MCF 10A (cell line): ENCODE results near the gene EDC4. TPM values are rescaled to one million over a fixed set of nuclear protein-coding genes. Genes with fewer than 3 reads are reported as not detected.

ENCODE experiments used
- BruUV-seq: library from RNA; stranded (reverse); fragments of 400-500 nt; replicated peaks from 2 replicates; lab custom pipeline; 2021; lab: Mats Ljungman, UMichigan
- CTCF ChIA-PET: fragments of 300-600 bp; sonication (Branson Sonifier 250); formaldehyde crosslinking; extraction: SDS; loops from one replicate; lab custom pipeline; 2021; ENCODE audit warnings: antibody characterized with exemption, inconsistent platforms; lab: Yijun Ruan, JAX
- POLR2A ChIA-PET: fragments of 300-600, 350-650 bp; sonication (Branson Sonifier 250); formaldehyde crosslinking; extraction: SDS; loops from one replicate; lab custom pipeline; 2020; ENCODE audit warnings: antibody characterized with exemption, inconsistent platforms; lab: Yijun Ruan, JAX
- DNase-seq: peaks from one replicate; pipeline ENCODE4 v3.0.0-alpha.2; 2018; ENCODE audit not compliant: unreplicated experiment
- H3K27ac Mint-ChIP-seq: one replicate; pipeline ENCODE4 v1.8.0; 2022; ENCODE audit warnings: mild to moderate bottlenecking, low read depth, mixed read lengths; ENCODE audit not compliant: unreplicated experiment
- H3K27me3 Mint-ChIP-seq: one replicate; pipeline ENCODE4 v1.8.0; 2022; ENCODE audit warnings: mixed read lengths; ENCODE audit not compliant: insufficient read depth, unreplicated experiment
- H3K36me3 Mint-ChIP-seq: one replicate; pipeline ENCODE4 v1.8.0; 2022; ENCODE audit warnings: mild to moderate bottlenecking, moderate library complexity, mixed read lengths; ENCODE audit not compliant: insufficient read depth, unreplicated experiment
- H3K4me1 Mint-ChIP-seq: one replicate; pipeline ENCODE4 v1.8.0; 2022; ENCODE audit warnings: mixed read lengths; ENCODE audit not compliant: insufficient read depth, unreplicated experiment
- H3K4me3 Mint-ChIP-seq: one replicate; pipeline ENCODE4 v1.8.0; 2022; ENCODE audit warnings: mild to moderate bottlenecking, moderate library complexity, mixed read lengths; ENCODE audit not compliant: unreplicated experiment
- H3K9me3 Mint-ChIP-seq: one replicate; pipeline ENCODE4 v1.8.0; 2022; ENCODE audit warnings: mixed read lengths; ENCODE audit not compliant: unreplicated experiment
- intact Hi-C: fragments of 100-400 bp; cut with micrococcal nuclease; formaldehyde crosslinking; loops from 2 replicates; pipeline ENCODE4 v1.14.1; 2022
- total RNA-seq: library from RNA; stranded (reverse); gene quantifications from 2 replicates; pipeline ENCODE4 v1.2.3, GENCODE V29; 2022
- TF ChIP-seq, protein P1 (sequence below): fragments of 200-600 bp; IDR thresholded peaks from one replicate; pipeline ENCODE4 v1.8.0; 2022; ENCODE audit warnings: antibody characterized with exemption, mild to moderate bottlenecking; ENCODE audit not compliant: unreplicated experiment

The EDC4 gene
- total RNA-seq, 1 experiment from 2014 or later = 50.9 TPM

DNA sequence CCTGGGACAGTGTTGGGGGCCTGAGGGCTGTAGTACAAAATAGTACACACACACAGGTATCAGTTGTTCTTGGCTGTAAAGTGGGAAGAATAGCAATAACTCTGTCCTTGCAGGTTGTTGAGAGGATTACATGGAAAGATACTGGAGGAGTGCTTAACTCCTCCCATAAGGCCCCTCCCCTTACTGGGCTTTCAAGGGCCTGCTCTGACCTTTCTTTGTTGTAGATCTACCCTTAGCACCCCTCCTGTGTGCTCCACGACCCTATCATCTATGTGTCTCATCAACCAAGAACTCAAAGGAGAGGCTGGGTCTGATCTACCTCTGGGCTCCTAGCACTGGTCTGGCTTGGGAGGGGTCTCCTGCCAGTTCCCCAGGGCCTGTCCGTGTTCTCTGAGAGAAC is 8.3 kb upstream of the EDC4 start:
- peaks cover 69% of the 10 kb centered on the region for H3K36me3 Mint-ChIP-seq
- intact Hi-C loops = no loop called here
- H3K27ac Mint-ChIP-seq = peak overlapping the region; percentile 96
- TF ChIP-seq, protein P1, sequence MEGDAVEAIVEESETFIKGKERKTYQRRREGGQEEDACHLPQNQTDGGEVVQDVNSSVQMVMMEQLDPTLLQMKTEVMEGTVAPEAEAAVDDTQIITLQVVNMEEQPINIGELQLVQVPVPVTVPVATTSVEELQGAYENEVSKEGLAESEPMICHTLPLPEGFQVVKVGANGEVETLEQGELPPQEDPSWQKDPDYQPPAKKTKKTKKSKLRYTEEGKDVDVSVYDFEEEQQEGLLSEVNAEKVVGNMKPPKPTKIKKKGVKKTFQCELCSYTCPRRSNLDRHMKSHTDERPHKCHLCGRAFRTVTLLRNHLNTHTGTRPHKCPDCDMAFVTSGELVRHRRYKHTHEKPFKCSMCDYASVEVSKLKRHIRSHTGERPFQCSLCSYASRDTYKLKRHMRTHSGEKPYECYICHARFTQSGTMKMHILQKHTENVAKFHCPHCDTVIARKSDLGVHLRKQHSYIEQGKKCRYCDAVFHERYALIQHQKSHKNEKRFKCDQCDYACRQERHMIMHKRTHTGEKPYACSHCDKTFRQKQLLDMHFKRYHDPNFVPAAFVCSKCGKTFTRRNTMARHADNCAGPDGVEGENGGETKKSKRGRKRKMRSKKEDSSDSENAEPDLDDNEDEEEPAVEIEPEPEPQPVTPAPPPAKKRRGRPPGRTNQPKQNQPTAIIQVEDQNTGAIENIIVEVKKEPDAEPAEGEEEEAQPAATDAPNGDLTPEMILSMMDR = no peak
- no peaks in the 10 kb centered on the region for H3K9me3 Mint-ChIP-seq
- no peak overlapping the region for H3K4me3 Mint-ChIP-seq
- POLR2A ChIA-PET = interaction anchor here (9.4 kb wide), 1 partner anchor 18 kb away, joined by 141 read pairs; the partner anchor contains the start of genes CENPT and NUTF2
- BruUV-seq = no TSS peak
- H3K4me1 Mint-ChIP-seq = peaks cover 26% of the 10 kb centered on the region
- DNase-seq = no peak
- CTCF ChIA-PET = interaction anchor here (0.6 to 7.5 kb wide), 6 partner anchors 12 to 220 kb away, joined by 3 to 54 read pairs (median 3); partner anchors contain the start of gene CARMIL2
- H3K27me3 Mint-ChIP-seq = no peaks in the 10 kb centered on the region

DNA sequence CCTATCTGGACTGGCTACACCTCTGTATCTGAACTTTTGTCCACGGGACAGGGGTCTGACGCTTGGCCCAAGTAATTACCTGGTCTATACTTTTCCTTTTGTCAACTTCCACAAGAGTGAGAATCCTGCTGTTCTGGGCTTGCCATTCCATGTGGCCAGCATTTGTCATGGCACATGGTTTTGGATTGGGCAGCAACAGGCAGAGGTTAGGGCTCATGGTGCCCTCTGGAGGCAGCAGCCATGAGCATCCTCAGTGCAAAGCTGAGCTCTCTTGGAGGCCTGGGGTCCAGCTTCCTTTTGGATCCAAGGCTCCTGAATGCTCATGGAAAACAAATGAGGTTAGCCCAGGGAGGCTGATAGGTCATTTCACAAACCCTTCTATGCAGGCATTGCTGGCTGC is 7.5 kb upstream of the EDC4 start:
- Mint-ChIP-seq H3K27me3 (no peaks in the 10 kb centered on the region), H3K36me3 (peaks cover 71% of the 10 kb centered on the region), H3K4me3 (no peak overlapping the region), H3K4me1 (peaks cover 27% of the 10 kb centered on the region), H3K9me3 (no peaks in the 10 kb centered on the region), H3K27ac (peak overlapping the region; percentile 96)
- no TSS peak for BruUV-seq
- TF ChIP-seq, protein P1 = peak; percentile 39
- ChIA-PET CTCF (interaction anchor here (0.6 to 7.5 kb wide), 6 partner anchors 11 to 49 kb away, joined by 3 to 54 read pairs (median 3); no protein-coding TSS in a partner anchor), POLR2A (interaction anchor here (0.6 to 9.4 kb wide), 3 partner anchors 19 to 248 kb away, joined by 3 to 141 read pairs (median 4); partner anchors contain the start of genes CENPT and NUTF2)
- intact Hi-C loops = loop anchor here (1.0 kb wide), 2 partner anchors 21 to 49 kb away; no protein-coding TSS in a partner anchor
- DNase-seq = peak; percentile 63

DNA sequence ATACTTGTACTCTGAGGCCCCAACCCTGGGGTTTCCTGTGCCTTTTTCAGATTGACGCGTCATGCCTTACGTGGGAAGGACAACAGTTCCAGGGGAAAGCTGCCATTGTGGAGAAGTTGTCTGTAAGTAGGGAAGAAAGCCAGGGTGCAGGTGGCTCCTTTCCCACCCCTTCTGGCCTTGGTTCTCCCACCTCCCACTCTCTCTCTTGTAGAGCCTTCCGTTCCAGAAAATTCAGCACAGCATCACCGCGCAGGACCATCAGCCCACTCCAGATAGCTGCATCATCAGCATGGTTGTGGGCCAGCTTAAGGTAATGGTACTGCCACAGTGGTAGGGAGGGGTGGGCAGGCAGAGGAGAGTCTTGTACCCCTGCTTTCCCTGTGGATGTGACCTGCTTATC is 4.6 kb upstream of the EDC4 start:
- Mint-ChIP-seq H3K36me3 (peaks cover 69% of the 10 kb centered on the region), H3K9me3 (no peaks in the 10 kb centered on the region), H3K27me3 (no peaks in the 10 kb centered on the region), H3K4me1 (peaks cover 10% of the 10 kb centered on the region), H3K27ac (no peak overlapping the region), H3K4me3 (no peak overlapping the region)
- ChIA-PET CTCF (interaction anchor here (0.6 to 7.5 kb wide), 6 partner anchors 15 to 197 kb away, joined by 3 to 54 read pairs (median 4); no protein-coding TSS in a partner anchor), POLR2A (interaction anchor here (0.9 to 1.1 kb wide), 2 partner anchors 10 to 22 kb away, joined by 3 to 4 read pairs; partner anchors contain the start of gene NUTF2)
- TF ChIP-seq, protein P1 = no peak
- DNase-seq = no peak
- no TSS peak for BruUV-seq
- intact Hi-C loops = no loop called here

DNA sequence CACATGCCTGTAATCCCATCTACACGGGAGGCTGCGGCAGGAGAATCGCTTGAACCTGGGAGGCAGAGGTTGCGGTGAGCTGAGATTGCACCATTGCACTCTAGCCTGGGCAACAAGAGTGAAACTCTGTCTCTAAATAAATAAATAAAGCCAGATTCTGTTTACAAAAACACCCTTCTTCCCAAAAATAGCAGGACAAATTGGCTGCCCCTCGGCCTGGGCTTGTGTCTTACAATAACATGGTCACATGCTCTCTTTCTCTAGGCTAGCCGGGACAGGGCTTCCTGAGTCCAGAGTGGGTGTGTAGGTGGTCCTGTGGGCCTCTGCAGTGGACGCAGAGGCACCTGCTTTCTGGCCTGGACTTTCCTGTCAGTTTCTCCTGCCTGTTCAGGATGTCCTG is 3.2 kb upstream of the EDC4 start:
- BruUV-seq = no TSS peak
- H3K9me3 Mint-ChIP-seq = no peaks in the 10 kb centered on the region
- H3K4me1 Mint-ChIP-seq = peaks cover 20% of the 10 kb centered on the region
- ChIA-PET POLR2A (interaction anchor here (1.0 to 2.9 kb wide), 4 partner anchors 8 to 25 kb away, joined by 3 to 23 read pairs (median 8); partner anchors contain the start of gene NUTF2), CTCF (interaction anchor here (0.6 to 1.7 kb wide), 6 partner anchors 12 to 101 kb away, joined by 3 to 6 read pairs (median 5); no protein-coding TSS in a partner anchor)
- TF ChIP-seq, protein P1 = no peak
- no peak overlapping the region for H3K4me3 Mint-ChIP-seq
- H3K27ac Mint-ChIP-seq = peak overlapping the region; percentile 23
- no peaks in the 10 kb centered on the region for H3K27me3 Mint-ChIP-seq
- H3K36me3 Mint-ChIP-seq = peaks cover 80% of the 10 kb centered on the region
- no peak for DNase-seq
- intact Hi-C loops = no loop called here
